Esophagus muscularis mucosa (tissue), 4 donors: ENCODE data around the gene PPP1R18. TPM values are rescaled to one million over a fixed set of nuclear protein-coding genes. Genes with fewer than 3 reads are reported as not detected.
A peak's percentile ranks its signal among the peaks of the same experiment; 100 is the strongest.

Experiments used
- DNase-seq: peaks from one replicate; pipeline ENCODE4 v3.0.0-alpha.2; 2017; ENCODE audit errors: extremely low spot score
- H3K27ac ChIP-seq, 4 donors: fragments of 200-600 bp; sonication (generic); replicated peaks in 1 of 4; 1 replicate in 3 of 4; 2 replicates in 1 of 4; pipeline ENCODE4 v1.5.1; 2016 to 2019; ENCODE audit warnings: mild to moderate bottlenecking in 1 of 4
- H3K27me3 ChIP-seq, 4 donors: fragments of 200-600 bp; sonication (generic); one replicate each; pipeline versions ENCODE4 v1.5.1 to v1.6.0; 2016 to 2019
- H3K36me3 ChIP-seq, 4 donors: fragments of 200-600 bp; sonication (generic); one replicate each; pipeline ENCODE4 v1.5.1; 2016 to 2019
- H3K4me1 ChIP-seq, 4 donors: fragments of 200-600 bp; sonication (generic); one replicate each; pipeline ENCODE4 v1.5.1; 2016 to 2019
- H3K4me3 ChIP-seq, 4 donors: fragments of 200-600 bp; sonication (generic); 1 replicate in 2 of 4; 2 replicates in 2 of 4; pipeline ENCODE4 v1.5.1; 2016 to 2019; ENCODE audit warnings: mild to moderate bottlenecking in 4 of 4, moderate library complexity in 1 of 4
- H3K9me3 ChIP-seq, 4 donors: fragments of 200-600 bp; sonication (generic); 1 replicate in 3 of 4; 2 replicates in 1 of 4; pipeline ENCODE4 v1.5.1; 2016 to 2019
- EP300 ChIP-seq: sonication (generic); formaldehyde crosslinking; IDR thresholded peaks from one replicate; pipeline ENCODE4 v1.6.1; 2017; ENCODE audit warnings: antibody characterized with exemption
- POLR2A ChIP-seq: fragments of 450-650 bp; IDR thresholded peaks from one replicate; pipeline ENCODE4 v1.6.1; 2017; ENCODE audit warnings: antibody characterized with exemption, moderate library complexity, mild to moderate bottlenecking, low read depth
- POLR2AphosphoS5 ChIP-seq, 2 donors: sonication (generic); formaldehyde crosslinking; IDR thresholded peaks; one replicate each; pipeline ENCODE4 v1.6.1; 2017; ENCODE audit warnings: antibody characterized with exemption in 2 of 2
- WGBS: methylation state at CpG from one replicate; pipeline ENCODE4 v1.1.5; 2018; 5-methylcytosine and 5-hydroxymethylcytosine counted together
- intact Hi-C: fragments of 100-400 bp; cut with DNase I; formaldehyde crosslinking; loops from one replicate; pipeline ENCODE4 v1.15.1; 2023
- total RNA-seq, 4 donors: library from RNA; depleted of rRNA; stranded (reverse); fragments of >200 nt; gene quantifications; one replicate each; pipeline versions ENCODE4 v1.1.0 to v1.2.1, GENCODE V29; 2016
- TF ChIP-seq, protein P1 (sequence below), 3 experiments: fragments of 200-600 bp in 2 of 3; fragments of 450-650 bp in 1 of 3; sonication (generic) in 2 of 3; IDR thresholded peaks; one replicate each; pipeline ENCODE4 v1.5.1; 2017 to 2019; ENCODE audit warnings: antibody characterized with exemption in 3 of 3, mild to moderate bottlenecking in 2 of 3, moderate library complexity in 1 of 3

PPP1R18 gene
- total RNA-seq, 4 donors from 2014 or later = 39.5 to 104 (median 59.8) TPM

DNA sequence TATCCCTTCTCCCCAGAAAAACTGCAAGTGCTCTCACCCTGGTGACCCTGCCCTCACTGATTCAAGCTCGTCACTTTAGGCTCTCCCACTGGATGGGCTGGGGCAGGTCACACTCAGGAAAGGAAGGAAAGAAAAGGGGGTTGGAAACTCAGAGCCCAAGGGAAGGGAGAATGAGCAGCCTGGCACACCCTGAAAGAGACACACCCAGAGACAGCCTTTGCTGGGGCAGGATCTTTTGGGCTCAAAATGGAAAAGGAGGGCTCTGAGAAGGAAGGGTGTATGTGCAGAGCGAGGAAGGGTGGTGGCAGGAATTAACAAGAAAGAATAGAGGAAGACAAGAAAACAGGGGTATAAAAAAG lies 2.5 kb downstream of the PPP1R18 start:
- intact Hi-C loops = loop anchor here (10.0 kb wide), 1 partner anchor 201 kb away; the partner anchor contains the start of gene DDR1
- peaks cover 63 to 89% (median 86%) of the 10 kb centered on the region in 4 donors for H3K4me1 ChIP-seq
- no peaks in the 10 kb centered on the region for H3K27me3 ChIP-seq
- 4% methylated on average over 2 of the region's 2 CpGs for WGBS
- peaks cover under 1 to 25% (median 13%) of the 10 kb centered on the region in 4 donors for H3K36me3 ChIP-seq
- peak overlapping the region; percentile 70 to 93 (median 80) for H3K4me3 ChIP-seq
- H3K9me3 ChIP-seq = no peaks in the 10 kb centered on the region
- DNase-seq = no peak
- peak overlapping the region; percentile 95 to 99 (median 97) for H3K27ac ChIP-seq
- no peak for TF ChIP-seq POLR2AphosphoS5 (IDR thresholded peaks at IDR 0.05)
- TF ChIP-seq EP300 = no peak
- no peak for TF ChIP-seq POLR2A

DNA sequence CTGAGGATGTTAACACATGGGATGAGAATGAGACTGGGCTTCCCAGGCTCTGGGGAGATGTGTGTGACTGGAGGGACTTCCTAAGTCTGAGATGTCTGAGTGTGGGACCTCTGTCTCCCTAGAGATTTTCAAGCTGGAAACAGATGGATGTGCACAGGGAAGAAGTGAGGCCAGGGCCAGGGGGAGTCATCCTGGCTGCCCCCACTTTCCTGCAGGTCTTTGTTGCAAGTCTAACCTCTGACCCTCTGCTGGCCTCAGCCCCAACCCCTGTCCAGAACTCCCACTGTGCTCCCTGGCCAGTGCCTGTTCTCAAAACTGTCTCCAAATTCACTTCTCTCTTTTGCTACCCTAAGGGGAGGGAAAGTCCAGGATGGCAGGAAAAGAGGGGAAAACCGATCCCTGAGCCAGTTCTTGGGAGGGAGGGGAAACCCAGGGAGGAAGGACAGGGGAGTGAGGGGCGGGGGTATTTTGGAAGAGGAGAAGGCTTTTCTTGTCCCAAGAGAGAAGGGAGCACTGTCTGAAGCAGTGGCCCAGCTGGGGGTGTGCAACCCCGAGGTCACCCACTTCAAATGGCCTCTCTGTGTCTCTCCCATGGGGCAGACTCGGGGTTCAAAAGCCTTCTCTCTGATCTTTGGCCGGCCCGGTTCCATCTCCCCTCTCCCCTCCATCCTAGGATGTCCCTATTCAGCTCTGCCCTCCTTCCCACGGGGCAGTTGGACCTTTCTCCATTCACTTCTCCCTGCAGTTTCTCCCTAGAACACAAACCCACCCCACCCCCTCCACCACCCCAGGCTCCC lies 3.1 kb downstream of the PPP1R18 start:
- no peak for DNase-seq
- intact Hi-C loops = loop anchor here (10.0 kb wide), 1 partner anchor 201 kb away; the partner anchor contains the start of gene DDR1
- Histone ChIP-seq H3K4me3 (peak overlapping the region; percentile 70 to 93 (median 80)), H3K36me3 (peaks cover 6 to 31% (median 19%) of the 10 kb centered on the region in 4 donors), H3K9me3 (no peaks in the 10 kb centered on the region), H3K27ac (peak overlapping the region; percentile 95 to 99 (median 97)), H3K4me1 (peaks cover 62 to 89% (median 86%) of the 10 kb centered on the region in 4 donors), H3K27me3 (no peaks in the 10 kb centered on the region)
- WGBS = 0% methylated on average over 7 of the region's 7 CpGs
- no peak for TF ChIP-seq POLR2A
- no peak for TF ChIP-seq EP300
- TF ChIP-seq, protein P1, sequence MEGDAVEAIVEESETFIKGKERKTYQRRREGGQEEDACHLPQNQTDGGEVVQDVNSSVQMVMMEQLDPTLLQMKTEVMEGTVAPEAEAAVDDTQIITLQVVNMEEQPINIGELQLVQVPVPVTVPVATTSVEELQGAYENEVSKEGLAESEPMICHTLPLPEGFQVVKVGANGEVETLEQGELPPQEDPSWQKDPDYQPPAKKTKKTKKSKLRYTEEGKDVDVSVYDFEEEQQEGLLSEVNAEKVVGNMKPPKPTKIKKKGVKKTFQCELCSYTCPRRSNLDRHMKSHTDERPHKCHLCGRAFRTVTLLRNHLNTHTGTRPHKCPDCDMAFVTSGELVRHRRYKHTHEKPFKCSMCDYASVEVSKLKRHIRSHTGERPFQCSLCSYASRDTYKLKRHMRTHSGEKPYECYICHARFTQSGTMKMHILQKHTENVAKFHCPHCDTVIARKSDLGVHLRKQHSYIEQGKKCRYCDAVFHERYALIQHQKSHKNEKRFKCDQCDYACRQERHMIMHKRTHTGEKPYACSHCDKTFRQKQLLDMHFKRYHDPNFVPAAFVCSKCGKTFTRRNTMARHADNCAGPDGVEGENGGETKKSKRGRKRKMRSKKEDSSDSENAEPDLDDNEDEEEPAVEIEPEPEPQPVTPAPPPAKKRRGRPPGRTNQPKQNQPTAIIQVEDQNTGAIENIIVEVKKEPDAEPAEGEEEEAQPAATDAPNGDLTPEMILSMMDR (IDR thresholded peaks at IDR 0.05) = no peak
- no peak for TF ChIP-seq POLR2AphosphoS5 (IDR thresholded peaks at IDR 0.05)

DNA sequence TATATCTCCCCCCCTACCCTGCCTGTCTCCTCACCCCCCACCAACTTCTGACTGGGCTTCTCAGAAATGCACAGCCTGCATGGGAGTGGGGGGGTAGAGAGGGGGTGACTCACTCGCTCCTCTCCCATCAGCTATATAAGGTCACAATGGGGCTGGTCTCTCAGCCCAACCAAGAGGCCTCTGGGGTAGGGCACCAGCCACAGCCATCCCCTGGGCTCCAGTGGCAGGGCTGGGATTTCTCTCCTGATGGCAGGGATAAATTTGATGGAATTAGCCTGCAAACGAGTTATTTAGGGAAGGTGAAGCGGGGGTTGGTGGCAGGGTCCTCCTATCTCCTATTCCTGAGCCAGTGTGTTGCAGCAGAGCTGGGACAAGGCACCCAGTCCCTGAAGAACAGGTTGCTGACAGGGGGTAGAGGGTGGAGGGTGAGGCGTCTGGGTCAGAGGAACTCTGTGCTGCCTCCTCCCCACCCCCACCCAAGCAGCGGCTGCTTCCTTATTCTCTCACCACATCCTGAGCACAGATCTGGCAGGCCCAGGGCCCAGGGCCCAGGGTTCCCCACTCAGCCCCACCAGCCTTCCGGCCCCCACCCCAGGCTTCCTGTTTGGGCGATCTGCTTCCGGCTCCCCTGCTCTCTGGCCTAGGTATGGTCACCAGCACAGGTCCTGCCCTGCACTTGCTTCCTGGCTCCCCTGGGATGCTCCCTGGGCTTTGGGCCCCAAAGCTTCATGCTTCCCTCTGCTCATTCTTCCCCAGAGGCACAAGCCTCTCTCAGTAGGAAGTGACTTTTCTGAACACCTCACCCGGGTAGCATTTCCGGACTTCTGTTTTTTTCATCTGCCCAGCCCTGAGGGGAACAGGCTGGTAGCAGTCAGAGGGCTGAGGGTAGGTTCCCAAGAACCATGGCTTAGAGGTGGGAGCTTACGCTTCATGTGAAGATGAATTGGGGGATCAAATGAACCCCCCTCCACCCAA lies 4.0 kb downstream of the PPP1R18 start:
- H3K27ac ChIP-seq = peak overlapping the region; percentile 95 to 99 (median 97)
- peak; percentile 94 for DNase-seq
- peak overlapping the region; percentile 70 to 93 (median 80) for H3K4me3 ChIP-seq
- peaks cover 57 to 83% (median 79%) of the 10 kb centered on the region in 4 donors for H3K4me1 ChIP-seq
- H3K36me3 ChIP-seq = peaks cover 13 to 40% (median 28%) of the 10 kb centered on the region in 4 donors
- intact Hi-C loops = loop anchor here (10.0 kb wide), 1 partner anchor 202 kb away; the partner anchor contains the start of gene DDR1
- WGBS = 6% methylated on average over 11 of the region's 11 CpGs
- TF ChIP-seq, protein P1 (IDR thresholded peaks at IDR 0.05) = no peak
- no peak for TF ChIP-seq EP300
- peak; percentile 79 to 96 for TF ChIP-seq POLR2AphosphoS5 (IDR thresholded peaks at IDR 0.05)
- TF ChIP-seq POLR2A = peak; percentile 59
- H3K9me3 ChIP-seq = no peaks in the 10 kb centered on the region
- H3K27me3 ChIP-seq = no peaks in the 10 kb centered on the region

GRCh38 chr6:30681766-30682142 lies 4.7 kb downstream of the PPP1R18 start:
- Histone ChIP-seq H3K4me1 (peaks cover 57 to 82% (median 79%) of the 10 kb centered on the region in 4 donors), H3K36me3 (peaks cover 19 to 47% (median 35%) of the 10 kb centered on the region in 4 donors)

More at GRCh38 chr6:30681766-30682142, 4.7 kb downstream of the PPP1R18 start:
- H3K4me3 ChIP-seq = peak overlapping the region; percentile 70 to 93 (median 80)
- 17% methylated on average over 4 of the region's 4 CpGs for WGBS
- intact Hi-C loops = loop anchor here (10.0 kb wide), 1 partner anchor 203 kb away; the partner anchor contains the start of gene DDR1
- H3K27ac ChIP-seq = peak overlapping the region; percentile 95 to 99 (median 97)
- no peaks in the 10 kb centered on the region for H3K27me3 ChIP-seq
- TF ChIP-seq POLR2A (no peak), EP300 (no peak), POLR2AphosphoS5 (IDR thresholded peaks at IDR 0.05) (no peak)
- TF ChIP-seq, protein P1 (IDR thresholded peaks at IDR 0.05) = no peak
- no peaks in the 10 kb centered on the region for H3K9me3 ChIP-seq
- no peak for DNase-seq
